Measurements from ENCODE around the gene FNDC3B.

The FNDC3B gene

GRCh38 chr3:172204716-172205115 lies 165.3 kb downstream of the FNDC3B start:
- TF ChIP-seq GATA2 (IDR thresholded peaks at IDR 0.05; ENCODE audit: low read depth, low read length): no peak

- no peak for TF ChIP-seq GATA3 (IDR thresholded peaks at IDR 0.05; ENCODE audit: low read depth, low read length)
- no peak for TF ChIP-seq GATA2 (IDR thresholded peaks at IDR 0.05; ENCODE audit: low read depth, low read length)
These were observed 169.4 kb downstream of the FNDC3B start for GRCh38 chr3:172208586-172209332.

- TF ChIP-seq GATA3 (IDR thresholded peaks at IDR 0.05; ENCODE audit: low read depth, low read length): no peak
- no peak for TF ChIP-seq GATA2 (IDR thresholded peaks at IDR 0.05; ENCODE audit: low read depth, low read length)
These were observed 170.2 kb downstream of the FNDC3B start for GRCh38 chr3:172209333-172210321.

GRCh38 chr3:172210355-172210754 lies 171.0 kb downstream of the FNDC3B start:
- TF ChIP-seq GATA2 (IDR thresholded peaks at IDR 0.05; ENCODE audit: low read depth, low read length): no peak
- no peak for TF ChIP-seq GATA3 (IDR thresholded peaks at IDR 0.05; ENCODE audit: low read depth, low read length)

- no peak for TF ChIP-seq GATA3 (IDR thresholded peaks at IDR 0.05; ENCODE audit: low read depth, low read length)
- no peak for TF ChIP-seq GATA2 (IDR thresholded peaks at IDR 0.05; ENCODE audit: low read depth, low read length)
These were observed 171.7 kb downstream of the FNDC3B start for GRCh38 chr3:172211123-172211522.

- TF ChIP-seq GATA3 (IDR thresholded peaks at IDR 0.05; ENCODE audit: low read depth, low read length) (no peak), GATA2 (IDR thresholded peaks at IDR 0.05; ENCODE audit: low read depth, low read length) (no peak)
These were observed 173.8 kb downstream of the FNDC3B start for GRCh38 chr3:172213200-172213599.

GRCh38 chr3:172213904-172214303 lies 174.5 kb downstream of the FNDC3B start:
- TF ChIP-seq GATA2 (IDR thresholded peaks at IDR 0.05; ENCODE audit: low read depth, low read length) (no peak), GATA3 (IDR thresholded peaks at IDR 0.05; ENCODE audit: low read depth, low read length) (no peak)

- TF ChIP-seq GATA2 (IDR thresholded peaks at IDR 0.05; ENCODE audit: low read depth, low read length) (no peak), GATA3 (IDR thresholded peaks at IDR 0.05; ENCODE audit: low read depth, low read length) (no peak)
These were observed 176.9 kb downstream of the FNDC3B start for GRCh38 chr3:172216267-172216666.

- no peak for TF ChIP-seq GATA2 (IDR thresholded peaks at IDR 0.05; ENCODE audit: low read depth, low read length)
- no peak for TF ChIP-seq GATA3 (IDR thresholded peaks at IDR 0.05; ENCODE audit: low read depth, low read length)
These were observed 177.5 kb downstream of the FNDC3B start for GRCh38 chr3:172216911-172217310.

- TF ChIP-seq GATA3 (IDR thresholded peaks at IDR 0.05; ENCODE audit: low read depth, low read length) (no peak), GATA2 (IDR thresholded peaks at IDR 0.05; ENCODE audit: low read depth, low read length) (no peak)
These were observed 178.5 kb downstream of the FNDC3B start for GRCh38 chr3:172217877-172218276.

- no peak for TF ChIP-seq GATA2 (IDR thresholded peaks at IDR 0.05; ENCODE audit: low read depth, low read length)
- no peak for TF ChIP-seq GATA3 (IDR thresholded peaks at IDR 0.05; ENCODE audit: low read depth, low read length)
These were observed 179.3 kb downstream of the FNDC3B start for GRCh38 chr3:172218350-172219323.

GRCh38 chr3:172219750-172220149 lies 180.4 kb downstream of the FNDC3B start:
- no peak for TF ChIP-seq GATA3 (IDR thresholded peaks at IDR 0.05; ENCODE audit: low read depth, low read length)
- no peak for TF ChIP-seq GATA2 (IDR thresholded peaks at IDR 0.05; ENCODE audit: low read depth, low read length)

GRCh38 chr3:172221547-172221946 lies 182.2 kb downstream of the FNDC3B start:
- TF ChIP-seq GATA3 (IDR thresholded peaks at IDR 0.05; ENCODE audit: low read depth, low read length): no peak
